ENCODE results near the gene WNT8B.

DNA sequence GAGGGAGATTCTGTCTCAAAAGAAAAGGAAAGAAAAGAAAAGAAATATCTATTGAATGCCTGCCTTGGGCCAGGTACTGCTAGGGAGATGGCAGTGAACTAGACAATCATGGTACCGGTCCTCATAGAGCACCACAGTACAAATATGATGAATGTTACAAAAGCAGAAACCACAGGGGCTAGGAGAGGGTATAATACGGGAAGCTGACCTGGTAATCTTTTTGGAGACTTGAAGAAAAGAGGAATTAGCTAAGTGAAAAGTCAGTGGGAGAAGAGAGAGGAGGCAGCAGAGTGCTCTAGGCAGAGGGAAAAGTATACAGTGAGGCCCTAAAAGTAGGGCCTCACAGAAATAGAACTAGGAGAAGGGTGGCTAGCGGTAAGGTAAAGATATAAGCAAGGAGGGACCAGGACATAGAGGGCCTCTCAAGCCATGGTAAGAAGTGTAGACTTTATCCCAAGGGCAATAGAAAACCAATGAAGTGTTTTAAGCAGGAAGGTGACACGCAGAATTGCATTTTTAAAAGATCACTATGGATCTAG, 42.8 kb upstream of the WNT8B start:
- TF ChIP-seq, protein P1, sequence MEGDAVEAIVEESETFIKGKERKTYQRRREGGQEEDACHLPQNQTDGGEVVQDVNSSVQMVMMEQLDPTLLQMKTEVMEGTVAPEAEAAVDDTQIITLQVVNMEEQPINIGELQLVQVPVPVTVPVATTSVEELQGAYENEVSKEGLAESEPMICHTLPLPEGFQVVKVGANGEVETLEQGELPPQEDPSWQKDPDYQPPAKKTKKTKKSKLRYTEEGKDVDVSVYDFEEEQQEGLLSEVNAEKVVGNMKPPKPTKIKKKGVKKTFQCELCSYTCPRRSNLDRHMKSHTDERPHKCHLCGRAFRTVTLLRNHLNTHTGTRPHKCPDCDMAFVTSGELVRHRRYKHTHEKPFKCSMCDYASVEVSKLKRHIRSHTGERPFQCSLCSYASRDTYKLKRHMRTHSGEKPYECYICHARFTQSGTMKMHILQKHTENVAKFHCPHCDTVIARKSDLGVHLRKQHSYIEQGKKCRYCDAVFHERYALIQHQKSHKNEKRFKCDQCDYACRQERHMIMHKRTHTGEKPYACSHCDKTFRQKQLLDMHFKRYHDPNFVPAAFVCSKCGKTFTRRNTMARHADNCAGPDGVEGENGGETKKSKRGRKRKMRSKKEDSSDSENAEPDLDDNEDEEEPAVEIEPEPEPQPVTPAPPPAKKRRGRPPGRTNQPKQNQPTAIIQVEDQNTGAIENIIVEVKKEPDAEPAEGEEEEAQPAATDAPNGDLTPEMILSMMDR (IDR thresholded peaks at IDR 0.05): no peak
- TF ChIP-seq POLR2A (IDR thresholded peaks at IDR 0.05): no peak
